Stimulated activated CD8-positive, alpha-beta memory T cell treated with anti-CD3 and anti-CD28 coated beads, Interleukin-4, amount 100 ng/mL, for 48 hours (primary cell): ENCODE data around the gene GNA12.

Source experiments
- DNase-seq: peaks from one replicate; pipeline ENCODE4 v3.0.0-alpha.2; 2020

GNA12 gene

GRCh38 chr7:2800931-2801688 is 43.0 kb downstream of the GNA12 start:
- DNase-seq, result no peak

GRCh38 chr7:2800220-2800930 is 43.7 kb downstream of the GNA12 start:
- DNase-seq, result no peak

DNA sequence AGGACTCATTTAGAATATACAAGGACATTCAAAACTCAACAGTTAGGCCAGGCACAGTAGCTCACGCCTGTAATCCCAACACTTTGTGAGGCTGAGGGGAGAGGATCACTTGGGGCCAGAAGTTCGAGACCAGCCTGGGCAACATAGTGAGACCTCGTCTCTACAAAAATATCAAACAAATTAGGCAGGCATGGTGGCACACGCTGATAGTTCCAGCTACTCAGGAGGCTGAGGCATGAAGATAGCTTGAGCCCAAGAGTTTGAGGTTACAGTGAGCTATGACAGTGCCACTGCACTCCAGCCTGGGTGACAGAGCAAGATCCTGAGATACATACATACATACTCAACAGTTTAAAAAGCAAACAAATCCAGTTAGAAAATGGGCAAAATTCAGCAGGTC is 44.9 kb downstream of the GNA12 start:
- no peak for DNase-seq

DNA sequence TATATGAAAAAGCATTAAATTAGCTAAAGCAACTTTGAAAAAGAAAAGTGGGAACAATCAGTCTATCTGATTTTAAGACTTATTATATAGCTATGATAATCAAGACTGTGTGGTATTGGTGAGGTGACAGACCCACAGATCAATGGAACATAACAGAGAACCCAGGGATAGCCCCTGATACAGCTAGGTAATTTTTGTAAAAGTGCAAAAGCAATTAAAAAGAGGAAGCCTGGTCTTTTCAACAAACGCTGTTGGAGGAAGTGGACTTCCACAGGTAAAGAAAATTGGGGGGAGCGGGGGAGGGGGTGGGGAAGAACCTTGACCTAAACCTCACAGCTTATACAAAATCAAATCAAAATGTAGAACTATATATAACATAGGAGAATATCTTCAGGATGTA is 45.4 kb downstream of the GNA12 start:
- no peak for DNase-seq

GRCh38 chr7:2796358-2797352 is 47.5 kb downstream of the GNA12 start:
- DNase-seq, result no peak

- no peak for DNase-seq
Measured at GRCh38 chr7:2795906-2796305, 48.2 kb downstream of the GNA12 start.

DNA sequence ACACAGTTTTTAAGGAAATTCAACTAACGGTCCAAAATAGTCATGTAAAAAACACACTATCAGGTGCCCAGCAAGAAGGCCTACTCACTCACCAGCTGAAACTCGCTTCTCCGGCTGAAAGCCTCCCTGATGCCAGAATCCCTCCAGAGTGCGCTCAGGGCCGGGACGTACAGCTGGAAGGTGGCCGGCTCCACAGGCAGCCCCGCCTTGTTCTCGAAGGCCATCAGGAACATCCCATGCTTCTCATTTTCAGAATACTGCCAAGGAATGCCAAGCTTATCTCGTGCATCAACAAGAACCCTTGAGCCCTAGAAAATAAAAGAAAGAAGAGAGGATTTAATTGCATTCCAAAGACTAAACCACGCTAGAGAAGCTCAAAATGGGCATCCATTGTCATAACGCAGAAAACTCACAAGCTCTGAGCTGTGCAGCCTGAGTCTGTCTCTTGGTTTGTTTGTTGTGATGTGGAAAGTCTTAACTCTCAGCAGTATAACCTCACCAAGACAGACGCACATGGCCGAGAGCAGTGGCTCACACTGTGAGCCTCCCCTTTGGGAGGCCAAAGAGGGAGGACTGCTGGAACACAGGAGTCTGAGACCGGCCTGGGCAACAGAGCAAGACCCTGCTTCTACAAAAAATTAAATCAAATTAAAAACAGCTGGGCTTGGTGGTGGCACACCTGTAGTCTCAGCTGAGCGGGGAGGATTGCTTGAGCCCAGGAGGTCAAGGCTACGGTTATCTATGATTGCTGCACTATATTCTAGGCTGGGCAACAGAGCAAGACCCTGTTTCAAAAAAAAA is 49.1 kb downstream of the GNA12 start:
- no peak for DNase-seq

- no peak for DNase-seq
Measured at GRCh38 chr7:2792856-2793487, 51.1 kb downstream of the GNA12 start.

DNA sequence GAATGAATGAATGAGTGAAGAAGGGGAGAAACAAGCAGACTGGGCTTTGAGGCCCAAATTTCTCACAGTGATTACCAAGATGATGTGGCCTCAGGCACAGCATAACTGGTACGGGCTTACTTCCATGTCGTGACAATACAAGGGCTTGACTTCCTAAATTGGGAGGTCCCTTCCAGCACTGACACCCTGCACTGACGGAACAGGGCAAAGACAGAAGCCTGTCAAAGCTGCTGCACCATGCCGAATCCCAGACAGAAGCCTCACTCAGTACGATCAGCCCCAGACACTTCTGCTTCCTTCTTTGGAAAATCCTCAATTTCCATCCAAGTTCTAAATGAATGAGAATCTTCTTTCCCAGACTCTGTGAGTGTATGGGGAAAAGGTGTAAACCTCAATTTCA is 51.9 kb downstream of the GNA12 start:
- DNase-seq, result no peak

DNA sequence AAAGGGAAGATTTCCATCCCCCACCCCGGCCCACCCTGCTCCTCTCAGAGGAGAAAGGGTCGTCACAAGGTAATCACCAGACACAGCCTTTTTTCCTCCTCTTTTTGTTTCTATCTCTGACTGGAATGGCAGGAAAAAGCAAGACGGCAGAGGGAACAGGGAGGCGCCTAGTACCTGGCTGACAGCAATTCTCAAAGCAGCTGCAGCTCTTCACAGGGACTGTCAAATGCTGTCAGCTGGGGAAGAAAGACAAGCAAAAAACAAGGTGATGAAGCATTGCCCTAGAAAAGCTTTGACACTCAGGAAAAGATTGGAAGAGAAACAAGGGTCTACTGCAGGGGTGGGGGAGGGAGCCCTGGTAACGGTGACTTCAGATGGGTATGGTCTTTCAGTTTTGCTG is 52.7 kb downstream of the GNA12 start:
- DNase-seq, result no peak

- DNase-seq, result no peak
Measured at GRCh38 chr7:2787251-2787951, 56.7 kb downstream of the GNA12 start.

DNA sequence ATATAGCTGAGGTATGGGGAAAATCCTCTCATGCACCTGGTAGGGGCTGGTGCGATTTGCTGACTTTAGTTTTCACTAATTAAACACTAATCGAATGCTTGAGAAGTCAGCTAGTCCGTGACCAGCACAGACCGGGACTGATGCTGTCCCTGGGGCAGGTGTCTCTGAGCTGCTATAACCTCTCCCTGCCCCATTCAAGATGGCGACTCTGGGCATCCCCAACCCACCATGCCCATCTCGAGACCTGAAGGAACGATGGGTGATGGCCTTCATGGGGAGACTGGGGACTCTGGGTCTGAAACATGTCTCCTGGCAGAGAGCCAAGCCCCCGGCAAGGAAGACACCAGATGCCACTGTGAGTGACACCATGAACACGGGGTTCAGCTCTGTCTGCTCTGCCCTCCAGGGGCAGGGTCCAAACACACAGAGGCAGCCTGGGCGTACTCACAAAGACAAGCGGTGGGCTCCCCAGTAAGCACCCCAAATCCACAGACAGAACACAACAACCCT is 57.4 kb downstream of the GNA12 start:
- DNase-seq, result no peak

DNA sequence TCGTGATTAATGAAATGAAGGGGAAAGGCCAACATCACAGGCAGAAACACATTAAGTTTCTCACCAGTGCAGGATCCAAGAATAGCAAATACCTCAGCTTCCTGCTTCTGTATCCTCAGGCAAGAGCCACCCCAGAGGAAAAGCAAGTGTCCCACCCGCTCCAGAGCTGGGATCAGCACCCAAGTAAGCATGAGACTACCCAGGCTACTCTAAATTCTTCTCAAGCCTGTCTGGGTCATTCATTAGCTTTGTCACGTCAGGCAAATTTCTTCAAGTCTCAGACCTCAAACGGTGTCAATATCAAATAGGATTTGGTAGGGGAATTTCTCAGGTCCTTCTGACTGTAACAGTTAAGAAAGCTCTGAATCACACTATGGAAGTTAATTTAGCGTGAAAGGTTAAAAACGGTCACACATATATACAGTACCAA is 59.0 kb downstream of the GNA12 start:
- DNase-seq, result no peak

DNA sequence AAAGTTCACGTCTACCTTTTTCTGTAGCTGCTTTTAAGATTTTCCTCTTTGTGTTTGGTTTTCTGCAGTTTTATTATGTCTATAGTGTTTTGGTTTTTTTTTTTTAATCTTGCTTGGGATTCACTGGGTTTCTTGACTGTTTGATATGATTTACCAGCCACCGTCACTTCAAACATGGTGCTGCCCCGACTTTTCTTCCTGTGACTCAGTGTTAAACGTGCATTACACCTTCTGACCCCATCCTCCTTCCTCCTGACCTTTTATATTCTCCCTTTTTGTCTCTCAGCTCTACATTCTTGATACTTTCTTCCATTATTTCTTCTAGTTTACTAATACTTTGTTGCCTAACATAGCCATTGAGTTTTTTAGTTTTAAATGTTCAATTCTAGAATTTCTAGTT is 61.5 kb downstream of the GNA12 start:
- no peak for DNase-seq

DNA sequence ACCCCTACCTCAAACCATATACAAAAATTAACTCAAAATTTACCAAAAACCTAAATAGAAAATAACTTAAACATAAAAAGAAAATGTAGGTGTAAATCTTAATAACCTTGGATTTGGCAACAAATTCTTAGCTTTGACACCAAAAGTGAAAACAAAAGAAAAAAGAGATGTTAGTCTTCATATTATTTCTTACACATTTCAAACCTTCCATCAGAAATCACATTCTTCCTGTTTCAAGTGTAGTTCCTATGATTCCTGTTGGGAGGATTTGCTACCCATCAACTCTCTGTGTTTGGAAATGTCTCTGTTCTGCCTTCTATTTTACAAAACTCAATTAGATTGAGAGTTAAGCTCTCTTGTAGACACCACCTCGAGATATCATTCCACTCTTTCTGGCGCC is 62.0 kb downstream of the GNA12 start:
- DNase-seq, result no peak

DNA sequence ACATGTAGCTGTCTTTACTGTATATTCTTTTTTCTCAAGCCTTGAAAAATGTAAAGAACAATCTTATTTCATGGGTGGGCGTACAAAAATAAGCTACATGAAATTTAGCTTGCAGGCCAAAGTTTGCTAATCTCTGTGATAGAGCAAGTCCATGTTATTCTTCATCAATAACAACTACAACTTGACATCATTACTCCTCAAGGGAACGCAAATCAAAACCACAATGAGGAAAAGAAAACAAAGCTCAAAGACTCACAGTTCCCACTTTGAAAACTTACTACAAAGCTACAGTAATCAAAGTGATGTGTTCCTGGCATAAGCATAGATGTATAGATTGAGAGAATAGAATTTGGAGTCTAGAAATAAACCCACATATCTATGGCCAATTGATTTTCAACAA is 62.5 kb downstream of the GNA12 start:
- no peak for DNase-seq

- DNase-seq, result no peak
Measured at GRCh38 chr7:2779051-2779450, 65.1 kb downstream of the GNA12 start.

DNA sequence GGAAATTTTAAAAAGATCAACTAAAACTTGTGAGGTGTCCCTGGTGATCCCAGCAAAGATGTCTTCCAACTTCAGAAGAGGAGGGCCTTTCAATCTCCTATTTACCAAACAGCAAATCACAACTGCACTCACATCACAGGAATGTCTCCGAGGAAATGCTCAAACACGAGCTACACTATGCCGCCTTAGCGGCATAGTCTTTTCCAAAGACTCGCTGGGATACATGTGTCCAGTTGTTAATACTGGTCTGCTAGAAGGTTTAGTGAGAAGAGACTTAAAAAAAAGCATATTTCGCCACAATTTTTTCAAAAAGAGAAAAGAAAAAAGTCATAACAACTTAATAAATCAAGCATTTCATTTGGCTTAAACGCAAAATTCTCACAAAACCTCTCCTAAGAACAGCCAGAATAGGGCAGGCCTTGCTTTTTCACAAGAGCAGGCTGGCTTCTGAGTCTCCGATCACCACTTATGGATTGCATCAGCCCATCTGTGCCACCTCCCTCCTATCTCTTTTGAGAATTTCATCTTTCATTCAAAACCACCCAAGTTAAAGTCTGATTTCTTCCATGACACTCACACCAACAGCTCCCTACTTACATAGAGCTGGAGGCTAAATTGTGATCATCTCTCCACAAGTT is 66.1 kb downstream of the GNA12 start:
- no peak for DNase-seq

DNA sequence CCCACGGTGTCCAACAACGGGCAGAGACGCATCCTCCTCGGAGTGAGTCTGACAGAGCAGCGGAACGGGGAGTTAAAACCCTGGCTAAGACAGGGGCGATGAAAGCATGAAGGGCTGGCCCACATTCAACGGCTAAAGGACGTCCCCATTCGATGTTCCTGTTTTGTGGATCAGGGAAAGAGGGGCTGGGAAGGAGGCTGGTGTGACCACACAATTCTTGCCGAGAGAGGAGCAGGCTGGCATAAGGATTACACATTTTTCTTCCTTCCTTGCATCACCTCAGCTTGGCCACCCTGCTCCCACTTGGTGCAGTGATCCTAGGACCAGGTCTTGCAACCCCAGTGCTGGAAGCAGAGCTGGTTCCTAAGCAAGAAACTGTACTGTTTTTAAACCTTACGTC is 67.7 kb downstream of the GNA12 start:
- no peak for DNase-seq

DNA sequence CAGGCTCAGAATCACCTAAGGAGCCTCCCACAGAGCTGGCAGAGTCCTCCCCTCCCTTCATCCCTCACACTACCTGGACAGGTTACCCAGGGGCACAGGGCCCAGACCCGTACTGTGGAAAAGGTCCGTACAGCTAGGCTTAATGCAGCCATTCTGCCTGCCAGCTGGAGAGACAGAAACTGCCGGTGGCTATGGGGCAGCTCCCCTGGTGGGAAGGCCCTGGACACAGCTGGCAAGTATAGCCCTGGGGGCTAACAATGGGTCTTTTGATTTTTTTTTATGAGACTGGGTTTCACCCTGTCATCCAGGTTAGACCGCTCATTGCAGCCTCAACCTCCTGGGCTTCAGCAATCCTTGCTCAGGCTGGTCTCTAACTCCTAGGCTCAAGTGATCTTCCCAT is 68.3 kb downstream of the GNA12 start:
- DNase-seq, result no peak

DNA sequence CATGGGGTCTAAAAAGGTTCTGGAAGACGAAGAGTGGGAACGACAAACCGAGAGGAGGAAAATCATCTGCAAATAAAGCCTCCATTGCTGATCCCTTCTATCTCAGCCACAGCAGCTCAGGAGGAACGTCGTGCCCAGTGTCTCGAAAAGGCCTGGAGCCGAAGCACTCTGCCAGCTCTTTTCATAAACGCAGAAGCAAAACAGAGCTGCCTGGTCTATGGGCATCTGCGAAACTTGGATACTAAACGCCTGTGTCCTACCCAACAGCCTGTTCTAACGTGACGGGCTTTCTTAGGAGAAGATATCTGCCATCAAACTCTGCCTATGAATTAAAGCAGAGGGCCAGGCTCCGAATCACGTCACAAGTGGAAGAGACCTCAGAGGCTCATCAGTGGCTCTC is 68.7 kb downstream of the GNA12 start:
- DNase-seq, result no peak
